DMS53 treated with DMSO at 0.1 percent for 48 hours (cell line): ENCODE results near the gene CCSER1.
"Not testable (repeated sequence)": the region's sequence is repeated elsewhere in the genome, so short reads cannot be mapped to it uniquely, and the experiment has no call there.

Source experiments
- DNase-seq: peaks from one replicate; lab custom pipeline; 2025; ENCODE audit not compliant: unreplicated experiment; lab: John Stamatoyannopoulos, UW

CCSER1 gene

GRCh38 chr4:91622925-91623602, 1495.9 kb downstream of the CCSER1 start:
- DNase-seq = no peak

GRCh38 chr4:91623603-91623967, 1496.4 kb downstream of the CCSER1 start:
- DNase-seq = not testable (repeated sequence)

- DNase-seq = no peak
These were observed 1502.9 kb downstream of the CCSER1 start for GRCh38 chr4:91630054-91630453.

GRCh38 chr4:91630764-91631163, 1503.6 kb downstream of the CCSER1 start:
- DNase-seq = no peak

GRCh38 chr4:91631335-91631734, 1504.1 kb downstream of the CCSER1 start:
- DNase-seq = no peak

GRCh38 chr4:91636083-91636482, 1508.9 kb downstream of the CCSER1 start:
- DNase-seq = no peak
